K562 (cell line): Measurements from ENCODE around the gene PSMB11. TPM values are rescaled to one million over a fixed set of nuclear protein-coding genes. Genes with fewer than 3 reads are reported as not detected.

ENCODE experiments used
- CAMTA2 ChIP-seq: fragments of 250-450 bp; sonication (Bioruptor Pico); conservative IDR thresholded peaks from 2 replicates; pipeline ENCODE4 v1.5.1; 2022
- DIDO1 ChIP-seq: fragments of 450-650 bp; IDR thresholded peaks from 2 replicates; pipeline ENCODE4 v1.6.1; 2016; ENCODE audit warnings: low read depth, missing biosample characterization, missing genetic modification characterization
- DNMT1 ChIP-seq: fragments of 450-650 bp; IDR thresholded peaks from 2 replicates; pipeline ENCODE4 v1.6.1; 2016; ENCODE audit warnings: antibody characterized with exemption, mild to moderate bottlenecking
- DPF2 ChIP-seq: fragments of 450-650 bp; IDR thresholded peaks from 2 replicates; pipeline ENCODE4 v1.6.1; 2016
- FOXJ3 ChIP-seq: sonication (generic); formaldehyde crosslinking; IDR thresholded peaks from 2 replicates; pipeline ENCODE4 v1.4.0; 2020; ENCODE audit warnings: mild to moderate bottlenecking, missing genetic modification reagents
- HDAC1 ChIP-seq, 2 experiments: fragments of 450-650 bp; IDR thresholded peaks; 2 replicates each; pipeline ENCODE4 v1.6.1; 2016 to 2017; ENCODE audit warnings: inconsistent platforms in 1 of 2, mild to moderate bottlenecking in 1 of 2, moderate library complexity in 1 of 2
- KLF13 ChIP-seq: fragments of 450-650 bp; IDR thresholded peaks from 2 replicates; pipeline ENCODE4 v1.6.1; 2016; ENCODE audit warnings: missing genetic modification characterization, low read depth, mild to moderate bottlenecking, missing compliant biosample characterization, moderate library complexity, borderline replicate concordance
- KLF16 ChIP-seq: IDR thresholded peaks from 2 replicates; pipeline ENCODE4 v1.6.1; 2016; ENCODE audit warnings: antibody characterized with exemption
- MAZ ChIP-seq, 2 experiments: fragments of 450-650 bp in 1 of 2; sonication (generic) in 1 of 2; formaldehyde crosslinking; IDR thresholded peaks in 1 of 2; conservative IDR thresholded peaks in 1 of 2; 2 replicates each; pipeline versions ENCODE4 v1.4.0 to v1.5.0; 2020; ENCODE audit warnings: mild to moderate bottlenecking in 1 of 2, missing genetic modification reagents in 1 of 2
- NFE2 ChIP-seq: IDR thresholded peaks from 2 replicates; pipeline ENCODE4 v1.6.1; 2014; ENCODE audit warnings: antibody characterized with exemption, low read depth
- NR1H2 ChIP-seq: sonication (generic); formaldehyde crosslinking; IDR thresholded peaks from 2 replicates; pipeline ENCODE4 v1.4.0; 2020; ENCODE audit warnings: mild to moderate bottlenecking, missing genetic modification reagents
- POLR2A ChIP-seq: fragments of 450-650 bp; conservative IDR thresholded peaks from 2 replicates; pipeline ENCODE4 v1.6.1; 2016
- SMARCA5 ChIP-seq: fragments of 450-650 bp; IDR thresholded peaks from 2 replicates; pipeline ENCODE4 v1.6.1; 2016
- SP2 ChIP-seq: IDR thresholded peaks from 2 replicates; pipeline ENCODE4 v1.6.1; 2011; ENCODE audit warnings: mild to moderate bottlenecking, low read depth, low read length, moderate library complexity; ENCODE audit not compliant: poor library complexity, severe bottlenecking; ENCODE audit errors: extremely low read depth
- SREBF2 ChIP-seq: sonication (generic); formaldehyde crosslinking; IDR thresholded peaks from 2 replicates; pipeline ENCODE4 v1.4.0; 2020; ENCODE audit warnings: mild to moderate bottlenecking, missing genetic modification reagents
- TAF15 ChIP-seq: fragments of 200-400 bp; formaldehyde crosslinking; IDR thresholded peaks from 2 replicates; pipeline ENCODE4 v1.6.1; 2017; ENCODE audit warnings: mild to moderate bottlenecking, low read depth, low read length, moderate library complexity
- TEAD4 ChIP-seq, 2 experiments: sonication (generic) in 1 of 2; formaldehyde crosslinking in 1 of 2; IDR thresholded peaks; 2 replicates each; pipeline versions ENCODE4 v1.6.1 to v1.8.0; 2012 to 2022; ENCODE audit warnings: borderline replicate concordance in 1 of 2, inconsistent platforms in 1 of 2, low read length in 1 of 2, mild to moderate bottlenecking in 1 of 2, missing genetic modification reagents in 1 of 2
- ZNF134 ChIP-seq: fragments of 250-450 bp; sonication (Bioruptor Pico); conservative IDR thresholded peaks from 2 replicates; pipeline ENCODE4 v1.4.0; 2020
- ZNF197 ChIP-seq: fragments of 200-800 bp; sonication (Bioruptor generic); IDR thresholded peaks from 2 replicates; pipeline ENCODE4 v1.6.1; 2016; ENCODE audit warnings: low read depth, missing genetic modification characterization, missing compliant biosample characterization
- ZNF212 ChIP-seq: fragments of 450-650 bp; formaldehyde crosslinking; IDR thresholded peaks from 2 replicates; pipeline ENCODE4 v1.4.0; 2020; ENCODE audit warnings: mild to moderate bottlenecking
- ZNF232 ChIP-seq: sonication (generic); formaldehyde crosslinking; IDR thresholded peaks from 2 replicates; pipeline ENCODE4 v1.8.0; 2022; ENCODE audit warnings: mild to moderate bottlenecking, missing genetic modification reagents
- ZNF384 ChIP-seq: IDR thresholded peaks from 2 replicates; pipeline ENCODE4 v1.6.1; 2012; ENCODE audit warnings: low read depth, low read length, improper control_type of control experiment
- ZNF668 ChIP-seq: fragments of 250-450 bp; sonication (Bioruptor Pico); IDR thresholded peaks from 2 replicates; pipeline ENCODE4 v1.8.0; 2022; ENCODE audit warnings: mild to moderate bottlenecking, inconsistent platforms
- polyA plus RNA-seq, 8 experiments: library from polyadenylated mRNA; depleted of rRNA in 4 of 8; stranded (reverse) in 5 of 8; unstranded in 3 of 8; fragments of >200 nt; fragmentation: Nextera tagmentation in 2 of 8; fragmentation: Illumina TruSeq in 1 of 8; extraction: Ambion mirVana in 2 of 8; extraction: Trizol in 1 of 8; gene quantifications; 2 replicates each; pipeline versions ENCODE4 v1.2.1 to v1.2.3, GENCODE V29; 2011 to 2014; ENCODE audit warnings: inconsistent platforms in 1 of 8, missing spikeins in 1 of 8
- total RNA-seq, 7 experiments: library from RNA; depleted of rRNA in 6 of 7; stranded (reverse); fragments of >200 nt in 6 of 7; fragmentation: Illumina TruSeq in 2 of 7; extraction: Trizol in 2 of 7; gene quantifications; 2 replicates each; pipeline versions ENCODE4 v1.2.1 to v1.2.3, GENCODE V29; 2011 to 2021; ENCODE audit warnings: low replicate concordance in 1 of 7
- TF ChIP-seq, protein P1 (sequence below): fragments of 250-450 bp; sonication (Bioruptor Pico); IDR thresholded peaks from 2 replicates; pipeline ENCODE4 v1.5.0; 2020; ENCODE audit warnings: mild to moderate bottlenecking
- TF ChIP-seq, protein P2 (sequence below): sonication (generic); formaldehyde crosslinking; IDR thresholded peaks from 2 replicates; pipeline ENCODE4 v1.8.1; 2023; ENCODE audit warnings: mild to moderate bottlenecking, missing genetic modification reagents
- TF ChIP-seq, protein P3 (sequence below), 2 experiments: fragments of 450-650 bp; conservative IDR thresholded peaks; 2 replicates each; pipeline ENCODE4 v1.6.1; 2017; ENCODE audit warnings: mild to moderate bottlenecking in 2 of 2, moderate library complexity in 2 of 2

PSMB11 gene
- total and polyA plus RNA-seq, 9 of the 15 experiments (the other 6 are each of a cell fraction or from before 2014, with no cell fraction given): not detected

DNA sequence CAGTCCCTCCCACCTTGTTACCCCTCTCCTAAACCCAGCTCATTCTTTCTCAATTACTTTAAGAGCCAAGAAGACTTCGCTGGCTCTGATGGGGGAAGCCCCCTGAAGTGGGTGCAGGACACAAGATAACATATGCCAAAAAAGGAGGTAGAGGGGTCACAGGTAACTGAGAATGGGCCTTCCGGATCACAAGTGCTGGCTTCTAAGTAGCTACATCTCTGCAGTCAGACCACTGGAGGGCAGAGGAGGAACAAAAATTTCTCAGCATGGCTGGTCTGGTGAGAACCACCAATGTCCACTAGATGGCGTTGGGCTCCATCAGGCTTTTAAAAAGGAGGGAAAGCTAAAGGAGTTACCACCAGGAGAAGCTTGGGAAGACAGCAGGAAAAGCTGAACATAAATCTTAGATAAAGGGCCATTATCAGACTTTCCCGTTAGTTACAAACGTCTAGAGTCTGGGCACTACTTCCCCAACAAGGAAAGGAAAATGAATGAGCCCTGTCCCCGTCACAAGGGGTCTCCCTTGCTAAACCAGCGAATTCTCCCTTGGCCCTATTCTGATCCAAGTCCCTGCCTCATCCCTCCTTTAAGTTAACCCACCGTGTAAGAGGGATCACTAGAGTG lies 26.9 kb downstream of the PSMB11 start (continued):
- TF ChIP-seq, protein P1, sequence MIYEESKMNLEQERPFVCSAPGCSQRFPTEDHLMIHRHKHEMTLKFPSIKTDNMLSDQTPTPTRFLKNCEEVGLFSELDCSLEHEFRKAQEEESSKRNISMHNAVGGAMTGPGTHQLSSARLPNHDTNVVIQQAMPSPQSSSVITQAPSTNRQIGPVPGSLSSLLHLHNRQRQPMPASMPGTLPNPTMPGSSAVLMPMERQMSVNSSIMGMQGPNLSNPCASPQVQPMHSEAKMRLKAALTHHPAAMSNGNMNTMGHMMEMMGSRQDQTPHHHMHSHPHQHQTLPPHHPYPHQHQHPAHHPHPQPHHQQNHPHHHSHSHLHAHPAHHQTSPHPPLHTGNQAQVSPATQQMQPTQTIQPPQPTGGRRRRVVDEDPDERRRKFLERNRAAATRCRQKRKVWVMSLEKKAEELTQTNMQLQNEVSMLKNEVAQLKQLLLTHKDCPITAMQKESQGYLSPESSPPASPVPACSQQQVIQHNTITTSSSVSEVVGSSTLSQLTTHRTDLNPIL (CRISPR knock-in tag): no peak
- TF ChIP-seq, protein P2, sequence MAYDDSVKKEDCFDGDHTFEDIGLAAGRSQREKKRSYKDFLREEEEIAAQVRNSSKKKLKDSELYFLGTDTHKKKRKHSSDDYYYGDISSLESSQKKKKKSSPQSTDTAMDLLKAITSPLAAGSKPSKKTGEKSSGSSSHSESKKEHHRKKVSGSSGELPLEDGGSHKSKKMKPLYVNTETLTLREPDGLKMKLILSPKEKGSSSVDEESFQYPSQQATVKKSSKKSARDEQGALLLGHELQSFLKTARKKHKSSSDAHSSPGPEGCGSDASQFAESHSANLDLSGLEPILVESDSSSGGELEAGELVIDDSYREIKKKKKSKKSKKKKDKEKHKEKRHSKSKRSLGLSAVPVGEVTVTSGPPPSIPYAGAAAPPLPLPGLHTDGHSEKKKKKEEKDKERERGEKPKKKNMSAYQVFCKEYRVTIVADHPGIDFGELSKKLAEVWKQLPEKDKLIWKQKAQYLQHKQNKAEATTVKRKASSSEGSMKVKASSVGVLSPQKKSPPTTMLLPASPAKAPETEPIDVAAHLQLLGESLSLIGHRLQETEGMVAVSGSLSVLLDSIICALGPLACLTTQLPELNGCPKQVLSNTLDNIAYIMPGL: peak; percentile 89; the same call in 1 of the 2 replicates
- TF ChIP-seq KLF13: no peak
- no peak for TF ChIP-seq ZNF384
- peak; percentile 66 for TF ChIP-seq TEAD4 (IDR thresholded peaks at IDR 0.05; ENCODE audit: low read length)
- no peak for TF ChIP-seq TEAD4 (CRISPR knock-in tag; IDR thresholded peaks at IDR 0.05; ENCODE audit: borderline replicate concordance)
- TF ChIP-seq, protein P3, sequence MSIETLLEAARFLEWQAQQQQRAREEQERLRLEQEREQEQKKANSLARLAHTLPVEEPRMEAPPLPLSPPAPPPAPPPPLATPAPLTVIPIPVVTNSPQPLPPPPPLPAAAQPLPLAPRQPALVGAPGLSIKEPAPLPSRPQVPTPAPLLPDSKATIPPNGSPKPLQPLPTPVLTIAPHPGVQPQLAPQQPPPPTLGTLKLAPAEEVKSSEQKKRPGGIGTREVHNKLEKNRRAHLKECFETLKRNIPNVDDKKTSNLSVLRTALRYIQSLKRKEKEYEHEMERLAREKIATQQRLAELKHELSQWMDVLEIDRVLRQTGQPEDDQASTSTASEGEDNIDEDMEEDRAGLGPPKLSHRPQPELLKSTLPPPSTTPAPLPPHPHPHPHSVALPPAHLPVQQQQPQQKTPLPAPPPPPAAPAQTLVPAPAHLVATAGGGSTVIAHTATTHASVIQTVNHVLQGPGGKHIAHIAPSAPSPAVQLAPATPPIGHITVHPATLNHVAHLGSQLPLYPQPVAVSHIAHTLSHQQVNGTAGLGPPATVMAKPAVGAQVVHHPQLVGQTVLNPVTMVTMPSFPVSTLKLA (conservative IDR thresholded peaks at IDR 0.05): peak; percentile 29 to 46; a peak in 1 of 4 replicates
- no peak for TF ChIP-seq SP2
- TF ChIP-seq HDAC1 (IDR thresholded peaks at IDR 0.05): peak in 1 of 2 experiments; percentile 15; a peak in 1 of 4 replicates
- TF ChIP-seq CAMTA2 (CRISPR knock-in tag): no peak
- no peak for TF ChIP-seq NR1H2 (CRISPR knock-in tag)
- no peak for TF ChIP-seq DIDO1
- TF ChIP-seq DPF2: peak; percentile 32; the same call in 1 of the 2 replicates
- no peak for TF ChIP-seq POLR2A
- TF ChIP-seq KLF16: peak; percentile 65
- TF ChIP-seq TAF15: no peak
- no peak for TF ChIP-seq SREBF2 (CRISPR knock-in tag)
- TF ChIP-seq DNMT1: no peak
- TF ChIP-seq ZNF134 (CRISPR knock-in tag): no peak
- TF ChIP-seq FOXJ3 (CRISPR knock-in tag): no peak
- TF ChIP-seq ZNF197 (CRISPR knock-in tag): no peak
- no peak for TF ChIP-seq ZNF212 (CRISPR knock-in tag)
- no peak for TF ChIP-seq NFE2
- TF ChIP-seq SMARCA5: no peak
- TF ChIP-seq ZNF668: no peak
- peak in 1 of 2 experiments; percentile 61; a peak in 1 of 4 replicates for TF ChIP-seq MAZ (CRISPR knock-in tag; conservative IDR thresholded peaks at IDR 0.05 in 1 of 2, IDR thresholded peaks at IDR 0.05 in 1 of 2)
- TF ChIP-seq ZNF232 (CRISPR knock-in tag): no peak
